Left lung (tissue), 10 donors: ENCODE data around the gene PALLD. TPM values are rescaled to one million over a fixed set of nuclear protein-coding genes. Genes with fewer than 3 reads are reported as not detected.
A peak's percentile ranks its signal among the peaks of the same experiment; 100 is the strongest.

ENCODE experiments used
- ATAC-seq: fragments of 200-7000 bp; cut with Tn5 transposase; one replicate; pipeline ENCODE4 v1.9.1; 2020; ENCODE audit warnings: moderate library complexity
- DNase-seq, 4 donors: peaks; one replicate each; pipeline ENCODE4 v3.0.0-alpha.2; 2013 to 2020
- H3K27ac ChIP-seq, 2 donors: fragments of 200-600 bp; sonication (generic) in 1 of 2; one replicate each; pipeline versions ENCODE4 v1.5.0 to v1.8.0; 2020 to 2021
- H3K27me3 ChIP-seq, 2 donors: fragments of 200-600 bp; sonication (generic) in 1 of 2; one replicate each; pipeline versions ENCODE4 v1.5.0 to v1.8.0; 2020 to 2021
- H3K36me3 ChIP-seq, 2 donors: fragments of 200-600 bp; sonication (generic) in 1 of 2; one replicate each; pipeline versions ENCODE4 v1.5.0 to v1.8.0; 2020 to 2021
- H3K4me1 ChIP-seq, 2 donors: fragments of 200-600 bp; one replicate each; pipeline ENCODE4 v1.8.0; 2021
- H3K4me3 ChIP-seq, 2 donors: fragments of 200-600 bp; sonication (generic) in 1 of 2; one replicate each; pipeline versions ENCODE4 v1.5.0 to v1.8.0; 2020 to 2021; ENCODE audit warnings: mild to moderate bottlenecking in 1 of 2
- H3K9me3 ChIP-seq, 2 donors: fragments of 200-600 bp; sonication (generic) in 1 of 2; one replicate each; pipeline versions ENCODE4 v1.5.0 to v1.8.0; 2020 to 2021
- intact Hi-C, 2 donors: fragments of 100-400 bp; cut with DNase I; formaldehyde crosslinking; loops; one replicate each; pipeline versions ENCODE4 v1.11.2 to v1.14.2; 2022
- polyA plus RNA-seq, 6 donors: library from polyadenylated mRNA; unstranded; fragments of 120-200 nt; gene quantifications; one replicate each; pipeline ENCODE4 v1.2.1, GENCODE V29; 2013; ENCODE audit not compliant: insufficient read length in 6 of 6
- total RNA-seq, 2 donors: library from RNA; stranded (reverse); fragmentation: NEBNext Ultra II Directional; extraction: Animal tissue kit (Norgen Biotek cat#: 25700); gene quantifications; one replicate each; pipeline ENCODE4 v1.2.1, GENCODE V29; 2021
- TF ChIP-seq, protein P1 (sequence below), 2 donors: fragments of 200-600 bp; sonication (generic) in 1 of 2; IDR thresholded peaks; one replicate each; pipeline versions ENCODE4 v1.5.0 to v1.8.0; 2021; ENCODE audit warnings: antibody characterized with exemption in 2 of 2
- donor health status: DM: no; HTN: yes; CAD: no.
- donor health status: DM: no; HTN: no; CAD: no.

The PALLD gene
- total and polyA plus RNA-seq, 8 donors, result 67.5 to 194 (median 80.4) TPM

DNA sequence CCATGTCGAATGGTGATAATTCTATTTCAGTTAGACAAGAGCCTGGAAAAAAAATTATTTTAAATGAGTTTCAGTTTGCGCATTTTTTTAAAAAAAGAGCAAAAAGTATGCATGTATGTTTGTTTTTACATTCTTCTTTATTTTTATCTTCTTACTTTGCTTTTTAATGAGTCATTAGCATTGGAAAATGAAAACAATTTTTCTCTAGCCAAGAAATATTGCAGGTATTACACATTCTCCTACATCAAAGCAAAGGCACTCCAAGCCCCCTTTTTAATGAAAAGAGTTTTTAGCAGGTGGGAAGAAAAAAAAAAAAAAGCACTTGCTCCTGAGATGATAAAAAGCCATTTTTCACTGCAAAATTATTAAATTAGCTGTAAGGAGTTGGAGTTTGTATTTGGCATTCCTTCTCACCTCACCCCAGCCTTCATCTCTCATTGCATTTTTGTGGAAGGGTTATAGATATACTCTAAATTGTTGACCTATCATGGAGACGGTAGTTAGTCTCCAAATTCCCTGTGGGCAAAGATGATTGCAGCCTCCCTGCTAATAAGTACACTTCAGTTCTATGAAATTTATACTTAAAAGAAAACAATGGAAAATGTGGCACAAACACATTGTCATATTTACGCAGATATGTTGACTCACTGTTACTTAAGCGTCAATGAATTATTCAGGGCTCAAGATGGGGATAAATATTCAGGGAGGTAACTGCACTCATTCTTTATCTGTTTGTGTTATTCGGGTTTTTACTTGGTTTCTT lies 43.8 kb downstream of the PALLD start:
- intact Hi-C loops, result no loop called here
- DNase-seq (no peak), ATAC-seq (no peak)
- TF ChIP-seq, protein P1, sequence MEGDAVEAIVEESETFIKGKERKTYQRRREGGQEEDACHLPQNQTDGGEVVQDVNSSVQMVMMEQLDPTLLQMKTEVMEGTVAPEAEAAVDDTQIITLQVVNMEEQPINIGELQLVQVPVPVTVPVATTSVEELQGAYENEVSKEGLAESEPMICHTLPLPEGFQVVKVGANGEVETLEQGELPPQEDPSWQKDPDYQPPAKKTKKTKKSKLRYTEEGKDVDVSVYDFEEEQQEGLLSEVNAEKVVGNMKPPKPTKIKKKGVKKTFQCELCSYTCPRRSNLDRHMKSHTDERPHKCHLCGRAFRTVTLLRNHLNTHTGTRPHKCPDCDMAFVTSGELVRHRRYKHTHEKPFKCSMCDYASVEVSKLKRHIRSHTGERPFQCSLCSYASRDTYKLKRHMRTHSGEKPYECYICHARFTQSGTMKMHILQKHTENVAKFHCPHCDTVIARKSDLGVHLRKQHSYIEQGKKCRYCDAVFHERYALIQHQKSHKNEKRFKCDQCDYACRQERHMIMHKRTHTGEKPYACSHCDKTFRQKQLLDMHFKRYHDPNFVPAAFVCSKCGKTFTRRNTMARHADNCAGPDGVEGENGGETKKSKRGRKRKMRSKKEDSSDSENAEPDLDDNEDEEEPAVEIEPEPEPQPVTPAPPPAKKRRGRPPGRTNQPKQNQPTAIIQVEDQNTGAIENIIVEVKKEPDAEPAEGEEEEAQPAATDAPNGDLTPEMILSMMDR (IDR thresholded peaks at IDR 0.05), result no peak
- Histone ChIP-seq H3K27ac (no peak overlapping the region), H3K36me3 (no peaks in the 10 kb centered on the region), H3K4me1 (no peaks in the 10 kb centered on the region), H3K27me3 (no peaks in the 10 kb centered on the region), H3K4me3 (no peak overlapping the region), H3K9me3 (no peaks in the 10 kb centered on the region)

- intact Hi-C loops, result no loop called here
- no peaks in the 10 kb centered on the region for H3K4me1 ChIP-seq
- ATAC-seq, result no peak
Observed at GRCh38 chr4:168541266-168541953, 44.6 kb downstream of the PALLD start.

DNA sequence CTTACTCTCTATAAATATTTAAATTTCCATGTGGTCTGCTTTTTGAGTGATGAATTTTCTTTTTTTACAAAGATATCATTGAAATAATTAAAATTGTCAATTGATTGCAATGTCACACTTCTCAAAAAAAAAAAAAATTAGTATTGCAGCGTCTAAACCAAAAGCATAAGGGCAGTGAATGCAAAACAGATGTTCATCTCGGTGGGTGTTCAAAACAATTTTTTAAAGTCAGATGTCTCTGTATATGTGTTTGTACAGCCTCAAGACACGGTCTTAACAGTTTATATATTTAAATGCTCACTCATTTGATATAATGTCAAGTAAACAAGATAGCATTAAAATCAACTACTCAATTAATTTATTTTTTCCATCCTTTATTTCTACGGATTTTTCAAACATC lies 52.3 kb downstream of the PALLD start:
- DNase-seq (no peak), ATAC-seq (no peak)
- Histone ChIP-seq H3K27ac (no peak overlapping the region), H3K4me3 (no peak overlapping the region), H3K9me3 (no peaks in the 10 kb centered on the region), H3K4me1 (no peaks in the 10 kb centered on the region), H3K27me3 (no peaks in the 10 kb centered on the region), H3K36me3 (no peaks in the 10 kb centered on the region)
- intact Hi-C loops, result no loop called here
- TF ChIP-seq, protein P1 (IDR thresholded peaks at IDR 0.05), result no peak

More at GRCh38 chr4:168541266-168541953, 44.6 kb downstream of the PALLD start:
- no peaks in the 10 kb centered on the region for H3K36me3 ChIP-seq
- H3K27me3 ChIP-seq, result no peaks in the 10 kb centered on the region
- no peaks in the 10 kb centered on the region for H3K9me3 ChIP-seq
- no peak for DNase-seq
- no peak overlapping the region for H3K27ac ChIP-seq
- no peak overlapping the region for H3K4me3 ChIP-seq
- TF ChIP-seq, protein P1 (IDR thresholded peaks at IDR 0.05), result no peak

DNA sequence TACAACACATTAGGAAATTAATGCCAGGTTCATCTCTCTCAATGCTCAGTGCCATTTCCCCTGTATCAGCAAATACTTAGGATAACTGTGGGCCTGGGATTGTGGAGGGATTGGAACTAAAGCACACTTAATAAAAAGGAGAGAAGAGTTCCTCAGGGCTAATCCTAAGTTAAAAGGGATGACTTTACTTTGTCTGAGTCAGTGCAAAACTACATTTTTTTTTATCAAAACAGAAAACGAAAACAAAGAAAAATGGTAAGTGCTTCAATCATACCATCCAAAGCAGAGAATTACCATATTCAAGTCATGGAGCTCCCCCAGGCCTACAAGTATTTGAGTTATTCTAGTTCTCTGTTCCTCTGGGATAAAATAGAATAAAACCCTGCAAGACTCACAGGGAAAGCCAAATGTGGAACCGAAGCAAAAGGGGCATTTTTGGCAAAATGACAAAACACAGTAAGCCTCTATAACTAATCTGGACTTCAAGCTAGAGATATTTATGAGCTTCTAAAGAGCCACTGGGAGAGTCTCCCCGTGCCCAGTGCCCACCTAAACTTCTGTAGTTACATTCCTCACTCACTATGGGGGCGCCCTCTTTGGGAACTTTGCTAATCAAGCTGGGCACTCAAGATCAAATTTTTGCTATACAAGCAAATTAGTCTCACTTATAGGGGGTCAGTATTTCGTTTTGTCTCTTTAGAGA lies 53.4 kb downstream of the PALLD start:
- peak overlapping the region in 1 of 2 donors; percentile 4 for H3K27ac ChIP-seq
- no peaks in the 10 kb centered on the region for H3K36me3 ChIP-seq
- intact Hi-C loops, result no loop called here
- no peaks in the 10 kb centered on the region for H3K9me3 ChIP-seq
- TF ChIP-seq, protein P1 (IDR thresholded peaks at IDR 0.05), result no peak
- no peaks in the 10 kb centered on the region for H3K27me3 ChIP-seq
- no peak for ATAC-seq
- no peak for DNase-seq
- H3K4me3 ChIP-seq, result no peak overlapping the region
- no peaks in the 10 kb centered on the region for H3K4me1 ChIP-seq

DNA sequence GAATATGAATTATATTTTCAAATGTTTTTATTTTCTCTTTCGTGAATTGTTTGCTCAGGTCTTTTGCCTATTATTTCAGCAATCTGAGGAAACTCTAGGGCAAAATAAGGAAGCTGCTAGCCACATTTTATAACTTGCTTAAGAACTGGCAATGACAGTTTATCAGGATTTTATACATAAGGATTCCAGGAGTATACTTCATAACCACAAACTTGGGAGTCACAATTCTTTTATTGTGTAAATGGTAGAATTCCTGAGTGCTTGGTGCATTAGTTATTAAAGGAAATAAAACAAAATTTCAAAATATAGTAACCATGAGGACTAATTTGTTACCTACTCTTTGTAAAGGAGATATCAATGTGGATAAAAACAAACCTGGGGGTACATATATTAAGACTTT lies 54.4 kb downstream of the PALLD start:
- no peak for ATAC-seq
- Histone ChIP-seq H3K27me3 (no peaks in the 10 kb centered on the region), H3K4me3 (no peak overlapping the region), H3K36me3 (no peaks in the 10 kb centered on the region), H3K27ac (no peak overlapping the region), H3K9me3 (no peaks in the 10 kb centered on the region), H3K4me1 (no peaks in the 10 kb centered on the region)
- DNase-seq, result no peak
- intact Hi-C loops, result no loop called here
- TF ChIP-seq, protein P1 (IDR thresholded peaks at IDR 0.05), result no peak
